A673 (cell line): ENCODE results near the gene SNX19.

Experiments
- CTCF ChIP-seq: fragments of 300-800, 200-600 bp; sonication (generic); conservative IDR thresholded peaks from 2 replicates; pipeline ENCODE4 v1.5.1; 2017; ENCODE audit warnings: low read depth, mild to moderate bottlenecking, antibody characterized with exemption, low read length, moderate library complexity, mixed read lengths
- EZH2 ChIP-seq: fragments of 200-600 bp; sonication (generic); IDR thresholded peaks from 2 replicates; pipeline ENCODE4 v1.6.1; 2017; ENCODE audit warnings: borderline replicate concordance, low read depth, mild to moderate bottlenecking, mixed read lengths, antibody characterized with exemption, low read length; ENCODE audit not compliant: poor library complexity, severe bottlenecking

GRCh38 chr11:130947058-130947457 lies 30.8 kb upstream of the SNX19 start:
- TF ChIP-seq CTCF, result no peak
- no peak for TF ChIP-seq EZH2
